Muscle of arm (tissue), 12 donors: ENCODE measurements around the gene FREM1. TPM values are rescaled to one million over a fixed set of nuclear protein-coding genes. Genes with fewer than 3 reads are reported as not detected.

Experiments
- DNase-seq: peaks from one replicate; pipeline ENCODE4 v3.0.0-alpha.2; 2013
- polyA plus RNA-seq, 12 donors: library from polyadenylated mRNA; unstranded; fragments of 120-200 nt; gene quantifications; one replicate each; pipeline ENCODE4 v1.2.1, GENCODE V29; 2013; ENCODE audit not compliant: insufficient read length in 12 of 12

FREM1 gene
- polyA plus RNA-seq, 12 donors = 16.3 to 55.0 (median 30.9) TPM; not detected in 1

DNA sequence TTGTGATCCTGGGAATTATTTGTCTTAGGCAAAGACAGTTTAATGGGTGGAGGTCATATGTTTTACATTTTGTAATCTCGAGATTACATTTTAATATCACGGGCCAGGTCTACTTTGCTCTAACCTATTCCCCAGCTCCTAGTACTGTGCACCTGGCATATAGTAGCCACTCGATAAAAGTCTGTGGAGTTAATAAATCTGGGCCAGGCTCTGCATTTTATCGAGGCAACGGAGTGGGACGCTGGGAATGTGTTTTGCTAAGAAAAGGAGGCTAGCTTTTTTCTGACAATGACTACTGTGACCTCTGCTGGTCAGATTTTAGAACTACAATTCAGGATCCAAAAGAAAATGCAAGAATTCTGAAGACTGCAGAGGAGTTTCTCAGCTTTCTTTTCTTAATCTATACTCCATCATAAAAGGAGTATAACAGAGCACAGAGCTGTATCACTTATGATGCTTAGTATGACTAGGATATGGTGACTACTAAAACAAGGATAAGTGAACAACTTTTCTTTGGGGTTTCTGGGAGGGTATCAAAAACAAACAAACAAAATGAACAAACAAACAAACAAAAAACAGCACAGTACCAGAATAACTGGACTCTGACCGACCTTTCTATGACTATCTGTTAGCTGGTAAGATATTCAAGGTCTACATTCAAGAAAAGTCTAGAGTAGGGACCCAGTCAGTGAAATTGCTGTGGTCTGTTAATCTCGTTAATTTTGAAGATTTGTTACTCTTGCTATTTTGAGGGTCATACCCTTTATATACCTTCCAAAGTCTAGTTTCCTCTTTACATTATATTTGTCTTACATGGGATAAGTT is 141.6 kb downstream of the FREM1 start:
- peak; percentile 84 for DNase-seq

DNA sequence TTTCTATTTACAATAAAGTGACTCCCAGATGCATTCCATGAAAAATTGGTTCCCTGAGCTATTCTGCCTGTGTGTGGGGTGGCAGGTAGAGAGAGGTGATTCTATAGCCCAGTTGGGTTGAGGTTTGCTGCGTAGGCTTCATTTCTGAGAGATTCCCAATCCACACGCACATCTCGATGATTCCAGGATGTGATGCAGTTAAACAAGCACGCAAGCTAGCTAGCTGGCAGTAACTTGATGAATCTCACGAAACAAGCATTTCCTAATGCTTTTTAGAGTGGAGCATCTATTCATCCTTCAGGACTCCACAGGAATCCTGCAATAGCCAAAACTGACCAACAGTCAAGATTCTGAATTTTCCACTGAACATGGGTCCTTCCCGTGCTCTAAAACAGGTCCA is 143.9 kb downstream of the FREM1 start:
- DNase-seq = no peak

DNA sequence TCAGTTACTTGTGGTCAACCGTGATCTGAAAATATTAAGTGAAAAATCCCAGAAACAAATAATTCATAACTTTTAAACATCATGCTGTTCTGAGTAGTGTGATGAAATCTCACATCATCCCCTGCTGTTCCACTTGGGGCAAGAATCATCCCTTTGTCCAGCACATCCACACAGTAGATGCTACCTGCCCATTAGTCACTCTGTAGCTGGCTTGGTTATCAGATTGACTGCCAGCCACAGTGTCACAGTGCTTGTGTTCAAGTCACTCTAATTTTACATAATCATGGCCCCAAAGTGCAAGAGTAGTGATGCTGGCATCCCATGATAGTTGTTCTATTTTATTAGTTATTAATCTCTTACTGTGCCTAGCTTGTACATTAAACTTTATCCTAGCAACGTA is 148.6 kb downstream of the FREM1 start:
- no peak for DNase-seq

DNA sequence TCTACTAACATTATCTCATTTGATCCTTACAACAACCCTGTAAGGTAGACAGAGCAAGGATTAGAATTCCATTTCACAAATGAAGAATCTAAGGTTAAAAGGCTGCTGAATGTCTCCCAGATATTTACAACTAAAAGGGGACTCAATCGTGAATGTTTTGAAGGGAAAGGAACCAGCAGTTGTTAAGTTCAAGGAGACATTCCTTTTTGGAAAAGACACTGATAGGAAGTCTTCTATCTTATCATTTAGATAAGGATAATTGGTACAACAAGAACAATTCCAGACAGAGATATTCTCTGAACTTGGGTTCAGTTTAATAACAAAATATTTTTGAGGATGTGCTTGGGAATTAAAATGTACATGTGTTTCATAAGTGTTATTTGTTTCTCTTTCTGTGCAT is 150.2 kb downstream of the FREM1 start:
- no peak for DNase-seq

DNA sequence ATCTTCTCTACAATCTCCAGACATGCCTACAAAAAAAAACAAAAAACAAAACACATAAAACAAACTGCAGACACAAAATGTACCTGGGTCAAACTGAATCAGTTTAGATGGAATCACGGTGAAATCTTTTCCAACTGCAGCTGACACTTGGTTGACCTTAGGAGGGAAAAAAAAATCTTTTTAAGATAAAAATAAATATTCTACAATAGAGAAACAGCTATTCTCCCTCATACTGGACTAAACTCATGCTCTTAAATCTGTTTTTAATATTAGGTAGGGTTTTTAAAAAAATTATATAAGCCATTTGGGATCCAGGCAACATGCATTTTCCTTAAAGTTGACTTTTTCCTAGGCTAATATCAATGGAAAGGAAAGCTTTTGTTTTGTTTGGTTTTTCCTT is 153.9 kb downstream of the FREM1 start:
- DNase-seq = peak; percentile 49

DNA sequence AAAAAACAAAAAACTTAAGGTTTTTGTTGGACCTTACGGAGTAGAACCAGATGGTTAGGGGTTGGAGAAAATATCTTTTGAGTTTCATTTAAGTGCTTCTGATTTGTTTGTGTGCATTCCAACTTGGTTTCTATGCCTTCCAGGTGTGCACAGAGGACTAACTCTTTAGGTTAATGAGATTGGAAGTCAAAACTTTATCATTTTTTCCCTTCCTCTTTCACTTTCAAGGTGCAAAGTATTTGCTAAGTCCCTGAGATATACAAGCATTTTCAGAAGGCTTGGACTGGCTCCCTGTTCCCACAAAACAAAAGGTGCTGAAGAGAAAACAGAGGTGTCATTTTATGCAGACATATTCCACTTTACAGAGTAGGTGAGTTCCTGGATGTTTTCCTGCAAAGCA is 157.4 kb downstream of the FREM1 start:
- no peak for DNase-seq

DNA sequence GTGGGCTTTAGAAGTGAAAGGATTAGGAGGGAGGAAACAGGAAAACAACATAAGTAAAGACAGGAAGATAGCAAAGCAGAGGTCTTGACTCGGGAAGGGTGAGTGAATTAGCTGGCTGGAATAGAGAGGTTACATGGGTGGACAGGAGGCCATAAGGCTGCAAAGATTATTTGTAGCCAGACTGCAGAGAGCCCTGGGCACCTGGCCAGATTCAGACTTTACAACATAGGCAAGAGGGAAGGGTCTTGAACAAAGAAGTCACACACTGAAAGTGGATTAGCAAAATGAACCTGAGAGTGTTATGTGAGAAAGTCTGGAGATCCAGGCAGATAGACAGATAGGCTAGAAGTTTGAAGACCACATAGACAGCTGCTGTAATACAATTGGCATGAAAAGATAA is 158.0 kb downstream of the FREM1 start:
- DNase-seq = no peak

DNA sequence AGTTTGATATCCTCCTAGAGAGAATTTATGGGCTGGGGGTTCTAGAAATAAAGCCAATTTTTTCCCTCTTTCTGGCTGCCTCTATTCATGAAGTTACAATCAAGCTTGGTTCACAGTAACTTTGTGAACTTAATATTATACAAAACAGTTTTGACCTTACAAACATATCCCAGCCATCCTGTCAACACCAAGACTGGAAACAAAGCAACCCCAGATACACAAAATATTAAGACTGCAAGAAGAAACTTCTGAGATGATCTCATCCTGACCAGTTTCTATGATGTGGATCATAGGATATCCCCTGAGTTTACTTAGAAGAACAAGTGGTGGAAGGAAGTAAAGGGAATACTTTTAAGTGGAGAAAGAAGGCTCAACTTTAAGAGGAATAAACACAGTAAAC is 159.4 kb downstream of the FREM1 start:
- DNase-seq = peak; percentile 78

DNA sequence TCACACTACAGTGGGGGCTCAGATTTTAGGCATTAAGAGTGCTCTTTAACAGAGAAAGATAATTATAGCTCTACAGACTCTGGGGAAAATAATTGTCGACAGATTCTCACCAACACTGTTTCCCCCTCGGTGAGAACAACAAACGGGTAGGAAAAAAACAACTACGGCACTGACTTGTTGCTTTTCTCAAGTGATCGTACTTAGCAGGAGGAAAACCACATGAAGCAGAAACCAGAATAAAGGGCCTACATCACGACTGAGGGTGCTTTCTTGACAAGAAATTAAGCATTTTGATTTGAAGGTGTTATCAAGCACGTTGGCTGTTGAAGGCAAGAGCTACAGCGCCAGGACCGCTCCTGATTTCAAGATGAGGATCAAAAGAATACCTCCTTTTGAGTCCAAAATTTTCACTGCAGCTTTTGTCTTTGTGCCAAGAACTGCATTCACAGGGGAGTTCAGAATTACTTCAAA is 160.5 kb downstream of the FREM1 start:
- no peak for DNase-seq

DNA sequence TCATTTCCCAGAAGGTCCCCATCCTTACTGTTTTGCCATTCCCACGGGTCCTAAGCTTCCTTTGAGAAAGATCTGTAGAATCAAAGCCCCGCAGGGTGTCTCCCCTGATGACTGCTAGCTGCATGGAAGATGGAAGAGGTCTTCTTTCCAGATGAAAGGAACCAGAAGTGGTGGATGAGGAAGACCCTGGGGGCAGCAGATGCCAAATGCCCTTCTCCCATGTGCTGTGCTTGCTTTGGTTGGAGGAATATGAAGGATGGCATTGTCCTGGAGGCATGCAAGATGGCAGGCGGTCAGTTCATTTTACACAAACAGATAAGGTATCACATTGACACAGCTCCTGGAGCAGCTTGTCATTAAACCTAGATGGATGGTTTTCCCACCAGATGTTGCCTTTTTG is 161.9 kb downstream of the FREM1 start:
- no peak for DNase-seq

DNA sequence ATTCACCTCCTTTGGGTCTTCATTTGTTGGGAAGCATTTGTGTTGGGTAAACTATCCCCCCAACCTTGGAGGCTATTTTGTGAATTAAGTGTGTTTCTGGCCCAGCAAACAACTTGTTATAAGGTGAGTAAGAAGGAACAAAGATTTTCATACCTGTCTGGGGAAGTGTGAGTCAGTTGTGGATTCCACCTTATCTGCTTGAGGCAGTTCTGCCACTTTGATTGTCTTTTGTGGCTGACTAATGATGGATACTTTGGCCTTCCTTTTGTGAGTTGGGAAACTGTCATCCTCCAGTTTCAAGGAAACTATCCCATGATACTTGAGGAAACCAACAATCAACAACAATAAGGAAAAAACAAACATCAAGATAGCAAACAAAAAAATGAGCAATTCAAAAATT is 163.1 kb downstream of the FREM1 start:
- DNase-seq = no peak

DNA sequence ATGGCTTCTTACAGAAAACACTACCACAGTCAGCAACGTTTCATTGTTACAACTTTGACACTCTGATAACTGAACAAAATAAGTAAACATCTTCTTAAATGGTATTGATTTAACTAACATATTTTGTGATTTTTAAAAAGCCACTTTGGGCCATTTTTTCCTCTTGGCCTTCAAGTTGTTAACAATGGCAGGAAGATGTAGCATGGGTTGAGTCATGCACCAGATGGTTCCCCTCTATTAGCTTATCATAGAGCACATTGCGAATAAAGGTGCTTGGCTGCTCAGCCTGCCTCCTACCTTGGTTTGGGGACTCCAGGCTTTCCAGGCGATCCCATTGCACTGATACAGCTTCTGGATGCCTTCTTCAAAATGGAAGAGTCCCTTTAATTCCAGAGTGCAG is 163.6 kb downstream of the FREM1 start:
- no peak for DNase-seq

DNA sequence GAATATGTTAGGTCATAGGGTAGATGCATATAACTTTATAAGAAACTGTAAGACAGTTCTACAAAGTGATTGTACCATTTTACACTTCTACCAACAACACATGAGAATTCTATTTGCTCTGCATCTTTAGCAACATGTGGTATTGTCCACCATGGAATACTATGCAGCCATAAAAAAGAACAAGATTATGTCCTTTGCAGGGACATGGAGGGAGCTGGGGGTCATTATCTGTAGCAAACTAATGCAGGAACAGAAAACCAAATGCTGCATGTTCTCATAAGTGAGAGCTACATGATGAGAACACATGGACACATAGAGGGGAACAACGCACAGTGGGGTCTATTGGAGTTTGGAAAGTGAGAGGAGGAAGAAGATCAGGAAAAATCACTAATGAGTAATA is 165.5 kb downstream of the FREM1 start:
- no peak for DNase-seq

DNA sequence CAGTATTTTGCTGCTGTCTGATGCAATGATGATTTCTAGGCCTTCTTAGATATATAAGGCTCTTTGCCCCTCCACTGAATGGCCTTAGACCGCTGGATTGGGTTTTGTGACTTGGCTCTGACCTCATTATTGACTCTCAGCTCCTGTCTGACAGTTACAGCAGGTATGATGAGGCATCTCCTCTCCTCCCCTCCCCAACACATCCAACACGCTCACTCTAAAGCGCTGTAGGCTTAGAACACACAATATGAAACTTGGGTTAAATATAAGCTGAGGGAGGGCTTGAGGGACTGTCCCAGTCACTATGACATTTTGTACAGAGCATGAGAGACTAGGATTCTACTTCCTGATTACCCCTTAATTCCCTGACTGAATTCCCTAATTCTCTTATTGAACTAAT is 168.9 kb downstream of the FREM1 start:
- DNase-seq = no peak

DNA sequence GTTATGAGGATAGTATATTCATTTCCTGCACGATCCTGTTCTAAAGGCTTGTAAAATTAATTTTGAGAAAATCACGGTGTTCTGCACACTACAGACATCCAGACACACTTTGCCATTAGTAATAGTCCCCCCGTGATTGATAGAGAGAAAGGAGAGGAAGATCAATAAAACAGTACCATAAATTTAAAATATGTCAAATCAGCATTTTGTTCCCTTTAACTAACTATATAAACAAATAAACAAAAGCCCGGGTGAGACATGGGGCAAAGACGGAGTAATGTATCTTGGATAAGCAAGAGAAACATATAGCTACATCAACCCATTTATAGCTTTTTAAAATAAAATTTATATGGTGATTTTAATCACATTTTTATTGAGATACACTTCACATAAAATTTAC is 177.1 kb downstream of the FREM1 start:
- no peak for DNase-seq

DNA sequence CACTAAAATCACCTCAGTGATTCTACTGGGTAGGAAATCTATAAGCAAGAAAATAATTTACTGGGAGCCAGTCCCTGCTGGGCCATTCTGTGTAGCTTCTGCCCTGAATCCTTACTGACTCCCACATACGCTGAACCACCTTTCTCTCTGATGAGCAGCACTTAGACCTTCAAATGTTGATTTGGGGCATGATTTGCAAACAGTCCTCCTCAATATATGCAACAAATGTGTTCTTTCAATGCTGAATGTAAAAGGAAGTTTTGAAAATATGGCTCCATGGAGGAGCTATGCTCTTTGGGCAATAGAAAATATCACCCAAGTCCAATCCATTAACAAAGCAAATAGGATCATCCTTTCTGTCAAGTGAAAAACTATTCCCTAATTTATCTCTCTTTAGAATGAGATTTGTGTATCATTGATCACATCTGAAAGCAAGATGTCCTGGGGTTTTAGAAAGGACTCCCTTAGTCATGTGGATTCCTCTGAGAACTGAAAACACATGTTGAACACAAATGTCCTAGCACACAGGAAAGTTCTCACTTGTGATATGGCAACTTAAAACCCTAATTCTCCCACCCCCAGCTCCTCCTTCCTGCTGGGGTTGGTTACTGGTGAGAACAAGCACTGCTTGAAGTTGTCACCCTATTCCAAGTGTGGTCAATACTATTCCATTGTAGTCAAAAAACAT is 178.8 kb downstream of the FREM1 start:
- no peak for DNase-seq

DNA sequence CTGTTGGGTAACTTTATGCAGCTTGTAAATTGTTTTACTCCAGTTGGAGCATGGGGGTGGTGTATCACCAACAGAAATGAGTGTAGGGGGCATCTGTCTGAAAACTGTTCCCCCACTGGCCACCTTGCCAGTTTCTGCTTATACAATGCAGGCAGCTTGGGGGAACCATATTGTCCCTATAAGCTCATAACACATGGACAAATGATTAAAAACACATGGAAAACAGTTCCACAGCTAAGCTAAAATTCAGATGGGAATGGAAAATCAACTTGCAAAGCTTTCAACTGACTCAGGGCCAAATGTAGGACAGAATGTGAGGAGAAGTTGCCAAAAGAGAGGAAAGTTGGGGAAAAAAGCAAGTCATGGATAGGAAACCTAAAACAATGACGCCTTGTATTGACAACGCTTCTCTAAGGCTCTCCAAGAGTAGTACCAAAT is 179.7 kb downstream of the FREM1 start:
- DNase-seq = peak; percentile 93

DNA sequence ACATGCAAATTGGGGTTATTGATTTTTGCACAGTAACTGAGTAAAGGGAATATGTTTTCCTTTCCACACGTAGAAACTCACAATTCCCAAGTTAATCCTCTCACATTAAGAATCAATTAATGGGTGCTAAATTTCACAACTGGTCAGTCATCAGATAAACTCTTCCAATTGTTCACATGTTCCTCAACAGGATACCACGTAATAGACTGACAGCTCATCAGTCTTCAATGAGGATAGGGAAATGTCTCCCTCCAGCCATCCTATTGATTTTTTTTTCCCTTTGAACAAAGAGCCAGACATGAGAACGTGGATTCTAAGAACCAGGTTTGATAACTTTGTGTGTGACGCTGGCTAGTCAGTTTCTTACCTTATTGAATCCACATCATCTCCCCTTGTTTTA is 186.9 kb downstream of the FREM1 start:
- DNase-seq = no peak

DNA sequence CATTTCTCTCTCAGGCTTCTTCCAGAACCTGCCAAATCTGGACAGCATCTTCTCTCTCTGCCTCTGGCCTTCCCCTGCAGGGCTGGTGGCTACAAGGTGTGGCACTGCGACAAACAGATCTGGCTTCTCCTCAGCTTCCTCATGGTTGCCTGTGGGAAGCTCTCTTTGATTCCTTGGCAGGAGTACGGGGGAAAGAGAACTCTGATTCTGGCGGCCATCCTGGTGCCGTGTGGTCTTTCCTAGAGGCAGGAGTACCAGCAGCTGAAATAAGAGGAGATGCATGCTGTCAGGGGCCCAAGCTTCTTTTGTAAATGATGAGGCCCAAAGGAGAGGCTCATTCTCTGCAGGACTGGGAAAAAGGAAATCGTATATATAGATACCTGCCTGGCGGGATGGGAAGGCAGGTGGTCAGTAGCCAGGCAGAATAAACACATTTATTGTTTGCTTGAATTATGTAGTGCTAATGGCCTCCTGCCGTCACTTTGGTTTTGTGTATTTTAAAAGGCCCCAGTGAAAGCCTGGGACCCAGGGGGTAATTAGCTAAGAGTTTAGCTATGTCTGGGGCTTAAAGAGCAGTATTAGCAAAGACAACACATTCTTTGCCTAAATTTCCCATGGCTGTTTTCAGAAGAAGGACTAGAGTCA is 187.7 kb downstream of the FREM1 start, which contains the start of gene CER1:
Gene CER1 (minus strand): TSS at position 343 of the 645 bp plus-strand sequence. CDS start 61 bp downstream, at position 282.
- DNase-seq = no peak

DNA sequence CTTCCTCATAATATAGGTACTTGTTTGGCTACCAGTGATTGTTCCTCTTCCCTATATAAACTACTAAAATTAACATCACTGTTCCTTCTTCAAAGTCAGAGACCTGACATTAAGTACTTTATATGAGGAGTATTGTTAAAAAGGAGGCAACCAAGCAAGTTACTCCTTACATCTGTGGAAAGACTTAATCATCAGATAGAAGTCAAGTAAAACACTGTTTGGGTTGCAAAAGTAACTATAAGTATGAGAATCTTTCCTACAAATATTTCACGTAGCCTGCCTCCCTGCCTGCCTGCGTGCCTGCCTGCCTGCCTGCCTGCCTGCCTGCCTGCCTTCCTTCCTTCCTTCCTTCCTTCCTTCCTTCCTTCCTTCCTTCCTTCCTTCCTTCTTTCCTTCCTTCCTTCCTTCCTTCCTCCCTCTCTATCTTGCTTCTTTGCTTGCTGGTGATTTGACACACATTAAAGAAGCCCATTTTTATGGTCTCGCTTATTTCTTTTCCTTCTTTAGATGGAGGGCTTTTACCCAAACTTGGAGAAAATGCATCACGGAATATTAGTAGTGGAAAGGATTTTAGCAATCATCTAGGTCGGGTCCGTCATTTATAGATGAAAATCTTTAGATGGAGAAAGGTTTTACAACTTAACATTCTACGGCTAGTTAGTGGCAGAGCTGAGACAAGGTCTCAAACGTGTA is 190.9 kb downstream of the FREM1 start:
- DNase-seq = no peak

DNA sequence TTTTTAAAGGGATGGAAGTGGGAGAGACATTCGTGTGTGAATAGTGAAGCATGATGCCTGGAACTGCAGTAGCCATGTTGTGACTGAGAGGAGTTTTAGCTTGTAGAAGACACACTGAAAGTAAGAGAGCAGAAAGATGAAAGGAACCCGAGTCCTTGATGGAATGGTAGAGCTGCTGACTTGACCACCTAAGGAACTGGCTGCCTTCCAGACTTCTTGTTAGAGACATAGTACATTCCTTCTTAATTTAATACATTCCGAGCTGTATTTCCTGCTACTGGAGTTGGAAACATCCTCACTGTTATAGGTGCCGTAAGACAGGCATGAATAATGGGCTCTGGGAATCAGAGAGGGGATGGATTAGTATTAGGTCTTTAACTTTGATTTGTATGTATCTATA is 195.1 kb downstream of the FREM1 start:
- DNase-seq = no peak

DNA sequence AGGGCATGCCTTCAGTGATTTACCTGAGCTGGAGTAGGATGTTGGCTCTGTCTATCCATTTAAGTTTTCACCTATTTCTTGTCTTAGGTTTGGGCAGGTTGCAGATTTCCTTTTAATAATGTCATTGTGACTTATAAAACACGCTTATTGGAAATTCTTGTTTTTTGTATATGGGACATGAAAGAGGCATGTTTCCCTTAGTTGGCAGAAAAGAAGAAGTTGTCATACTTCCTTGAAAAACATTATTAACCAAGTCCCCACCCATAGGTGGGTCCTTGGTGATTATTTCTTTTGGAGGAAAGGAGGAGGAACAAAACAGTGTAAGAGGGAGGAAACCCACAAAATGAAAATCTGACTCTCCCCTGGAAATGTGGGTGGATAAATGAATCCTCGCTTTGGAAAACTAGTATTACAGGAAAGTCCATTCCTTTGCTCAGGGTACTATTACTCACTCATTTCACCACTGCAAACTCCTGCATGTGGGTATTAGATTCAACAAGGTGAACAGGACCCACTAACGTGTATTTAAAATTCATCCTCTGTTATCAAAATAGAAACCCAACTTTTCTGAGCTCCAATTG is 197.0 kb downstream of the FREM1 start:
- no peak for DNase-seq
